Transverse colon (tissue), 4 donors: ENCODE data around the gene BSG.

ENCODE experiments used
- CTCF ChIP-seq, 5 experiments: fragments of 200-600 bp in 3 of 5; fragments of 450-650 bp in 2 of 5; sonication (generic) in 3 of 5; IDR thresholded peaks; 1 replicate in 2 of 5; 2 replicates in 3 of 5; pipeline ENCODE4 v1.5.1; 2016 to 2017; ENCODE audit warnings: antibody characterized with exemption in 5 of 5, inconsistent platforms in 3 of 5, mild to moderate bottlenecking in 2 of 5, moderate library complexity in 1 of 5
- POLR2A ChIP-seq: fragments of 450-650 bp; IDR thresholded peaks from one replicate; pipeline ENCODE4 v1.6.1; 2016; ENCODE audit warnings: antibody characterized with exemption, mild to moderate bottlenecking, moderate library complexity
- POLR2AphosphoS5 ChIP-seq, 3 donors: sonication (generic); formaldehyde crosslinking; IDR thresholded peaks; one replicate each; pipeline ENCODE4 v1.6.1; 2016; ENCODE audit warnings: antibody characterized with exemption in 3 of 3

DNA sequence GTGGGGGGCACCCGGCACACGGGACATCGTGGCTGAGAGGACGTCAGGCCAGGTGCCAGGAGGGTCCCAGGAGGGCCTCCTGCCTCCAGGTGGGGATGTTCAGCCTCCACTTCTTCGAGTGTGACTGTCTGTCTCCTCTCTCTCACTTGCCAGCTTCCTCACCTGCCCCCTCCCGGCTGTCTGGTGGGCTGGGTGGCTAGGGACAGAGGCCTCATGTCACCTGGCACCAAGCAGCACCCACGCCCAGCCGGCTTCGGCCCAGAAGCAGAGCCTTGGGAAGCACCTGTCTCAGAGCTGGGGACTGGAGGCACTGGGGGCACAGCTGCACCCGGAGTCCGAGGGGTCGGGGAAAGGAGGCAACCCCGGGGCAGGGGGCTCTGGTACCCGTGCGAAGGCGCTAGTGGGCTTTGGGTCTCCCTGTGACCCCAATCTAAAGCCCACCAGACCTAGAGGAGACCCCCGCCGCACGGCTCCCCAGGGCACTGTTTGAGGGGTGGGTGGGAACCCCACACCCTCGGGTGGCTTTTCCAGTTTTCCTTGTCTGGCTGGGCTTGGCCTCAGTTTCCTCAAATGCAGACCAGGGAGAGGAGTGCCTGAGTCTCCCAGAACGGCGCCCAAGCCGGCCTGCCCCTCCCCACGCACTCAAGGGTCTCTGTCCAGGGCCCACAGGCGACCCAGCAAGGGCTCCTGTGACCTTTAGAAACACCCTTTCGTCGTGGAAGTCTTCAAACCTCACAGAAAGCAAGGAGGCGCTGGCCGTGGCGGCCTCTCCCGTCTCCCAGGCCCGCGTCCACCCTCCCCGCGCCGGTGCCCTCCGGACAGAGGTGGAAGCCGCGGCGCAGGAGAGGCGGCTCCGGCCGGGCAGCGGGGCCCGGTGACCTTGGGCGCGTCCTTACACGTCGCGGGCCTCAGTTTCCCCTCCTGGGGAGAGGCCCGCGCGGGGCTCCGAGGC, 16.6 kb downstream of the BSG start:
- TF ChIP-seq POLR2A (no peak), CTCF (IDR thresholded peaks at IDR 0.05) (no peak), POLR2AphosphoS5 (IDR thresholded peaks at IDR 0.05) (no peak)
